Measurements from ENCODE around the gene SOX13.

SOX13 gene

DNA sequence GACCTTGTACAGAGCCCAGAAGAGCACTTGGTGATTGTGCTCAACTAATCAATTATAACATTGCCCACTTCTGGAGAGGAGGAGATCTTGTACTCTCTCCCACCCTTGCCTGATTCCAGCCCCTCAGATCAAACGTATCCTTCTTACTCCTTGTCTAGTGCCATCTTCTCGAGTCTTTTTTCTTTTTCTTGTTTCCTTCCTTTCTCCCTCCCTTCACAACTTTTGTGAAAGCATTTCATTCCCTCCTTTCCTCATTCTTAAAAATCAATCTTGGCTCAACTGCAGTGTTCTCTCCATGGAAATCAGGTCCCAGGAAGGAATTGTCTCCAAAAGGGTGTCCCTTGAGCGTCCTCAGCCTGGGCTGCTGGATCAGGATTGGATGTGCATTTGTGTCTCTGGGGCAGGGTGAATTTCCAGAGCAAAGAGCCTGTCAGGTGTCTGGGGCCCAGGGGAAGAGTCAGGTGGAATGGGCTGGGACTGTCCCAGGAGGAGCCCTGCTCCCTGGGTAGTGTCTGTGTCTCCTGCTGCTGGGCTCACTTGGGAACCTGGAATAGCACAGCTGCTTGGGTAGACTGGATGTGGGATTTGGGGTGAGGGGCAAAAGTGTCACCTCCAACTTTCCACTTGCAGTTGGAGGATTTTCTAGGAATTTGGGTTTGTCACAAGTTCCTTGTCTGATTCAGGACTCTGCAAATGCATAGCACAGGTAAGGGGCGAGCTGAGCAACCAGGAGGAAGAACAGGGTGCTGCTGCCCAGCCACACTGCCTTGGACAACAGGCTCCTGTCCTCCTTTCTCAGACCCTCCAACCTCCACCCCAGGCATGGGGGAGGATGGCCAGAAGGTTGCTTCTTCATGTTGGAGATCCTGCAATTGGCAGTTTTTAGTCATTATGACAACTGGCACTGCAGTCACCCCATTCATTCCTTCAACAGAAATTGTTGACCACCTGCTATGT lies 3.3 kb downstream of the SOX13 start:
- Histone ChIP-seq H3K27me3 (ENCODE audit: insufficient read depth, low read depth) (no peaks in the 10 kb centered on the region), H3K9ac (no peak overlapping the region), H3K36me3 (ENCODE audit: insufficient read depth) (no peaks in the 10 kb centered on the region), H3K4me1 (ENCODE audit: low read depth, poor library complexity, severe bottlenecking) (no peaks in the 10 kb centered on the region), H3K4me2 (no peak overlapping the region), H4K20me1 (ENCODE audit: insufficient read depth) (no peaks in the 10 kb centered on the region), H3K27ac (no peak overlapping the region), H2AFZ (ENCODE audit: low read depth) (no peak overlapping the region), H3K4me3 (IDR thresholded peaks at IDR 0.05; ENCODE audit: insufficient read depth, low read depth, low read length) (no peak overlapping the region), H3K79me2 (ENCODE audit: insufficient read depth, low read depth) (no peaks in the 10 kb centered on the region)
- TF ChIP-seq, protein P1, sequence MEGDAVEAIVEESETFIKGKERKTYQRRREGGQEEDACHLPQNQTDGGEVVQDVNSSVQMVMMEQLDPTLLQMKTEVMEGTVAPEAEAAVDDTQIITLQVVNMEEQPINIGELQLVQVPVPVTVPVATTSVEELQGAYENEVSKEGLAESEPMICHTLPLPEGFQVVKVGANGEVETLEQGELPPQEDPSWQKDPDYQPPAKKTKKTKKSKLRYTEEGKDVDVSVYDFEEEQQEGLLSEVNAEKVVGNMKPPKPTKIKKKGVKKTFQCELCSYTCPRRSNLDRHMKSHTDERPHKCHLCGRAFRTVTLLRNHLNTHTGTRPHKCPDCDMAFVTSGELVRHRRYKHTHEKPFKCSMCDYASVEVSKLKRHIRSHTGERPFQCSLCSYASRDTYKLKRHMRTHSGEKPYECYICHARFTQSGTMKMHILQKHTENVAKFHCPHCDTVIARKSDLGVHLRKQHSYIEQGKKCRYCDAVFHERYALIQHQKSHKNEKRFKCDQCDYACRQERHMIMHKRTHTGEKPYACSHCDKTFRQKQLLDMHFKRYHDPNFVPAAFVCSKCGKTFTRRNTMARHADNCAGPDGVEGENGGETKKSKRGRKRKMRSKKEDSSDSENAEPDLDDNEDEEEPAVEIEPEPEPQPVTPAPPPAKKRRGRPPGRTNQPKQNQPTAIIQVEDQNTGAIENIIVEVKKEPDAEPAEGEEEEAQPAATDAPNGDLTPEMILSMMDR (conservative IDR thresholded peaks at IDR 0.05; ENCODE audit: low read depth, low read length): no peak

DNA sequence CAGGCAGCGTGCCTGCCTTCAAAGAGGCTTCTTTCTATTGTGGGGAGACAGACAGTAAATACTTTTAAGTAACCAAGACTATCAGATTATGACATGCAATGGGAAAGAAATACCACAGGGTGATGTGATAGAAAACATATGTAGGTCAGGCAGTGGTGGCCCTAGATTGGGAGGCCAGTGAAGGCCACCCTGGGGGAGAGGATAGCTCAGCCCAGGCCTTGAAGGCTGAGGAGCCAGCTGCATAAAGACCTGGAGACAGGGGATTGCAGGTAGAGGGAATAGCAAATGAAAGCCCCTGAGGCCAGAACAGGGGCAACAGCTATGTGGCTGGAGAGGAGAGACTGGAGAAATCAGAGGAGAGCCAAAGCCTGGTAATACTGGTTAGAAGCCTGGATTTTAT lies 4.0 kb downstream of the SOX13 start:
- TF ChIP-seq, protein P1 (conservative IDR thresholded peaks at IDR 0.05; ENCODE audit: low read depth, low read length): no peak
- Histone ChIP-seq H3K9ac (no peak overlapping the region), H4K20me1 (ENCODE audit: insufficient read depth) (no peaks in the 10 kb centered on the region), H3K36me3 (ENCODE audit: insufficient read depth) (no peaks in the 10 kb centered on the region), H3K27me3 (ENCODE audit: insufficient read depth, low read depth) (no peaks in the 10 kb centered on the region), H3K79me2 (ENCODE audit: insufficient read depth, low read depth) (no peaks in the 10 kb centered on the region), H3K27ac (no peak overlapping the region), H3K4me3 (IDR thresholded peaks at IDR 0.05; ENCODE audit: insufficient read depth, low read depth, low read length) (no peak overlapping the region), H3K4me1 (ENCODE audit: low read depth, poor library complexity, severe bottlenecking) (no peaks in the 10 kb centered on the region), H2AFZ (ENCODE audit: low read depth) (no peak overlapping the region), H3K4me2 (no peak overlapping the region)

DNA sequence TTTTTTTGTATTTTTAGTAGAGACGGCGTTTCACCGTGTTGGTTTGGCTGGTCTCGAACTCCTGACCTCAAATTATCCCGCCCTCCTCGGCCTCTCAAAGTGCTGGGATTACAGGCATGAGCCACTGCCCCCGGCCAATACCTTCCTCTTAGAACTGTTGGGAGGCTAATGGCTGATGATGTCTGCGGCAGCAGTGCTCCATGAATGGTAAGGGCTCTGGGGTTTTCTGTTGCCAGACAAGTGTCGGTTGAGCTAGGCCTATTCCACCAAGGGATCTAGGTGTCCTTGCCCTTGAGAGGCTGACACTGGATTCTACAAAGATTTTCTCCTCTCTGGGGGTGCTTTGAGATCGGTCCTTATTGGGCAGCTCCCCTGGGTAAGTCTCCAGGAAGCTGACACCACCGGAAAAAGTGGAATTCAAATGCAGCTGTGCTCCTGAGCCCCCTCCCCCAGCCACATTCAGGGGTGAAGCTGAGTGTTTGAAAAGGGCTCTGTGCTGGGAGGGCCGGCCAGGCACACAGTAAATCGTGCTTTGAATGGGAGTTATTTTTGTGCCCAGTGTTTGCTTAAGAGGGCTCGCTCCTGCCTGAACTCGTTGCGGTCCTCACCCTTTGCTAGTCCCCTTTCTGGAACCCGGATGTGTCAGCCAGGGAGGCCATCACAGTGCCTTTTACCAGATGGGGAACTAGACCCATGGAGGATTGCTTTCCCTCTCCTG lies 5.2 kb downstream of the SOX13 start:
- H3K79me2 ChIP-seq (ENCODE audit: insufficient read depth, low read depth): no peaks in the 10 kb centered on the region
- no peaks in the 10 kb centered on the region for H3K36me3 ChIP-seq (ENCODE audit: insufficient read depth)
- no peak overlapping the region for H2AFZ ChIP-seq (ENCODE audit: low read depth)
- H4K20me1 ChIP-seq (ENCODE audit: insufficient read depth): no peaks in the 10 kb centered on the region
- no peak overlapping the region for H3K4me2 ChIP-seq
- H3K9ac ChIP-seq: no peak overlapping the region
- no peak overlapping the region for H3K27ac ChIP-seq
- TF ChIP-seq, protein P1 (conservative IDR thresholded peaks at IDR 0.05; ENCODE audit: low read depth, low read length): no peak
- no peaks in the 10 kb centered on the region for H3K4me1 ChIP-seq (ENCODE audit: low read depth, poor library complexity, severe bottlenecking)
- no peaks in the 10 kb centered on the region for H3K27me3 ChIP-seq (ENCODE audit: insufficient read depth, low read depth)
- no peak overlapping the region for H3K4me3 ChIP-seq (IDR thresholded peaks at IDR 0.05; ENCODE audit: insufficient read depth, low read depth, low read length)

DNA sequence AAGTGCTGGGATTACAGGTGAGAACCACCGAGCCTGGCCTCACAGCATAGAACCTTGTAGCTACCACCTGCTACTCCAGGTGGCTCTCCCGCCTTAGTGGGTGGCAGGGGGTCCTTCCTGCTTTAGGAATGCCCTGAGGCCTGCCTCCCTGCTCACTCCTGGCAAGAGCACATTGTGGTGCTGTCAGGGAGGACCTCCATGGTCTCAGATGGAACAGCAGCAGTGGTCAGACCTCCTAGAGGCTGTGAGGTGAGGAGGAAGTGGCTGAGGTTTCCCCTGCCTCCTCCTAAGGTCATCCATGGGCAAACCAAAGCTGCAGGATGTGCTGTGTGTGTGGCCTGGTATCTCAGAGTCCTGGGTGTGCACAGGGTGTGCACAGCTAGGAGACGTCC lies 6.7 kb downstream of the SOX13 start:
- Histone ChIP-seq H3K79me2 (ENCODE audit: insufficient read depth, low read depth) (no peaks in the 10 kb centered on the region), H3K36me3 (ENCODE audit: insufficient read depth) (no peaks in the 10 kb centered on the region), H3K4me3 (IDR thresholded peaks at IDR 0.05; ENCODE audit: insufficient read depth, low read depth, low read length) (no peak overlapping the region), H4K20me1 (ENCODE audit: insufficient read depth) (no peaks in the 10 kb centered on the region), H3K27me3 (ENCODE audit: insufficient read depth, low read depth) (no peaks in the 10 kb centered on the region), H3K9ac (no peak overlapping the region), H3K27ac (no peak overlapping the region), H3K4me1 (ENCODE audit: low read depth, poor library complexity, severe bottlenecking) (no peaks in the 10 kb centered on the region), H2AFZ (ENCODE audit: low read depth) (no peak overlapping the region), H3K4me2 (no peak overlapping the region)
- TF ChIP-seq, protein P1 (conservative IDR thresholded peaks at IDR 0.05; ENCODE audit: low read depth, low read length): no peak
